NT2/D1 (cell line): ENCODE results near the gene RAB12.

ENCODE experiments used
- DNase-seq: peaks from one replicate; pipeline ENCODE4 v3.0.0-alpha.2; 2011; ENCODE audit warnings: low read depth, low spot score
- H3K27me3 ChIP-seq: 2 replicates; pipeline ENCODE4 v1.6.0; 2011; ENCODE audit warnings: mild to moderate bottlenecking; ENCODE audit not compliant: insufficient read length, insufficient read depth
- H3K36me3 ChIP-seq: 2 replicates; pipeline ENCODE4 v1.6.1; 2011; ENCODE audit warnings: mild to moderate bottlenecking, low read length, mixed read lengths; ENCODE audit not compliant: insufficient read depth, insufficient read length
- H3K4me1 ChIP-seq: 2 replicates; pipeline ENCODE4 v1.5.1; 2011; ENCODE audit not compliant: insufficient read depth, insufficient read length
- H3K4me3 ChIP-seq: 2 replicates; pipeline ENCODE4 v1.5.1; 2011; ENCODE audit warnings: low read depth; ENCODE audit not compliant: insufficient read length
- H3K9ac ChIP-seq: 2 replicates; pipeline ENCODE4 v1.6.0; 2011; ENCODE audit warnings: low read depth; ENCODE audit not compliant: insufficient read length
- H3K9me3 ChIP-seq: 2 replicates; pipeline ENCODE4 v1.5.1; 2011; ENCODE audit warnings: mild to moderate bottlenecking, low read length; ENCODE audit not compliant: insufficient read depth
- SUZ12 ChIP-seq: IDR thresholded peaks from 2 replicates; pipeline ENCODE4 v1.6.1; 2011; ENCODE audit not compliant: insufficient read length, insufficient read depth; ENCODE audit errors: extremely low read depth
- YY1 ChIP-seq: IDR thresholded peaks from 2 replicates; pipeline ENCODE4 v1.6.1; 2011; ENCODE audit not compliant: insufficient read length, insufficient read depth
- ZNF274 ChIP-seq: IDR thresholded peaks from 2 replicates; pipeline ENCODE4 v1.6.1; 2011; ENCODE audit warnings: mild to moderate bottlenecking, low read depth, low read length

The RAB12 gene

GRCh38 chr18:8584798-8585197, 24.4 kb upstream of the RAB12 start:
- no peak for DNase-seq
- no peaks in the 10 kb centered on the region for H3K27me3 ChIP-seq
- H3K9ac ChIP-seq = no peak overlapping the region

GRCh38 chr18:8586941-8587340, 22.3 kb upstream of the RAB12 start:
- Histone ChIP-seq H3K9me3 (no peaks in the 10 kb centered on the region), H3K36me3 (no peaks in the 10 kb centered on the region), H3K27me3 (no peaks in the 10 kb centered on the region), H3K4me3 (no peak overlapping the region), H3K4me1 (no peaks in the 10 kb centered on the region), H3K9ac (no peak overlapping the region)
- DNase-seq = no peak
- TF ChIP-seq SUZ12 (no peak), YY1 (no peak), ZNF274 (no peak)

More at GRCh38 chr18:8584798-8585197, 24.4 kb upstream of the RAB12 start:
- H3K4me1 ChIP-seq = no peaks in the 10 kb centered on the region
- H3K36me3 ChIP-seq = no peaks in the 10 kb centered on the region
- no peak overlapping the region for H3K4me3 ChIP-seq
- peaks cover under 1% of the 10 kb centered on the region; the same call in 1 of the 2 replicates for H3K9me3 ChIP-seq
- TF ChIP-seq SUZ12 (no peak), ZNF274 (no peak), YY1 (no peak)

GRCh38 chr18:8595445-8595844, 13.8 kb upstream of the RAB12 start:
- H3K9ac ChIP-seq = no peak overlapping the region
- no peaks in the 10 kb centered on the region for H3K9me3 ChIP-seq
- no peak for TF ChIP-seq SUZ12
- no peak for TF ChIP-seq ZNF274
- no peak for TF ChIP-seq YY1
- no peak for DNase-seq
- H3K4me3 ChIP-seq = no peak overlapping the region
- no peaks in the 10 kb centered on the region for H3K4me1 ChIP-seq
- H3K36me3 ChIP-seq = no peaks in the 10 kb centered on the region
- no peaks in the 10 kb centered on the region for H3K27me3 ChIP-seq

GRCh38 chr18:8601277-8602032, 7.8 kb upstream of the RAB12 start:
- TF ChIP-seq SUZ12 (no peak), ZNF274 (no peak), YY1 (no peak)
- Histone ChIP-seq H3K27me3 (no peaks in the 10 kb centered on the region), H3K36me3 (no peaks in the 10 kb centered on the region), H3K9ac (no peak overlapping the region), H3K4me1 (no peaks in the 10 kb centered on the region), H3K4me3 (no peak overlapping the region), H3K9me3 (no peaks in the 10 kb centered on the region)
- DNase-seq = no peak

- TF ChIP-seq ZNF274 (no peak), SUZ12 (no peak), YY1 (no peak)
- no peaks in the 10 kb centered on the region for H3K9me3 ChIP-seq
- no peaks in the 10 kb centered on the region for H3K36me3 ChIP-seq
- H3K4me1 ChIP-seq = no peaks in the 10 kb centered on the region
- no peaks in the 10 kb centered on the region for H3K27me3 ChIP-seq
- no peak for DNase-seq
- no peak overlapping the region for H3K9ac ChIP-seq
- H3K4me3 ChIP-seq = no peak overlapping the region
Measured at GRCh38 chr18:8602040-8602439, 7.2 kb upstream of the RAB12 start.

GRCh38 chr18:8602557-8602956, 6.7 kb upstream of the RAB12 start:
- Histone ChIP-seq H3K4me1 (no peaks in the 10 kb centered on the region), H3K36me3 (no peaks in the 10 kb centered on the region), H3K9me3 (no peaks in the 10 kb centered on the region), H3K27me3 (peaks cover 3% of the 10 kb centered on the region), H3K9ac (no peak overlapping the region), H3K4me3 (no peak overlapping the region)
- TF ChIP-seq ZNF274 (no peak), SUZ12 (no peak), YY1 (no peak)
- no peak for DNase-seq

GRCh38 chr18:8603663-8604520, 5.3 kb upstream of the RAB12 start:
- Histone ChIP-seq H3K27me3 (peaks cover 16% of the 10 kb centered on the region), H3K4me3 (no peak overlapping the region), H3K9ac (no peak overlapping the region), H3K4me1 (no peaks in the 10 kb centered on the region), H3K36me3 (no peaks in the 10 kb centered on the region), H3K9me3 (no peaks in the 10 kb centered on the region)
- no peak for DNase-seq
- TF ChIP-seq SUZ12 (no peak), YY1 (no peak), ZNF274 (no peak)
